ENCODE results near the gene DNM3.
"Not testable (repeated sequence)": the region's sequence is repeated elsewhere in the genome, so short reads cannot be mapped to it uniquely, and the experiment has no call there.

The DNM3 gene

DNA sequence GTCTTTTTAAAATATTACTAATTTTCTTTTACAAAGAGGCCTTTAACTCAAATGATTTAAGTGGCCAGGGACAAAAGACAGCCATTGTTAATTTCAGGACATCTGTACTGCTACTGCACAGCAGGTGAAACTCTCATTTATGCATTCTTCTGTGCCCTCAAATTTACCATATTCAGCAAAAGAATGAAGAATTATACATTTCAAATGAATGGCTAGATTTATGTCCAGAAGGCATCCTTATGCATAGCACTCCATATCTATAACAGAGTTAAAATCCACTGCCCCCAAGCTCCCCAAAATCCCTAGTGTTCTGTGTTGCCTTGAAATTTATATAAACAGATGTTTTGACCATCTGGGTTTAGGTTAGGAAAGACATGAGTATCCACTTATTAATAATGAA, 202.6 kb downstream of the DNM3 start:
- no peak for DNase-seq

DNA sequence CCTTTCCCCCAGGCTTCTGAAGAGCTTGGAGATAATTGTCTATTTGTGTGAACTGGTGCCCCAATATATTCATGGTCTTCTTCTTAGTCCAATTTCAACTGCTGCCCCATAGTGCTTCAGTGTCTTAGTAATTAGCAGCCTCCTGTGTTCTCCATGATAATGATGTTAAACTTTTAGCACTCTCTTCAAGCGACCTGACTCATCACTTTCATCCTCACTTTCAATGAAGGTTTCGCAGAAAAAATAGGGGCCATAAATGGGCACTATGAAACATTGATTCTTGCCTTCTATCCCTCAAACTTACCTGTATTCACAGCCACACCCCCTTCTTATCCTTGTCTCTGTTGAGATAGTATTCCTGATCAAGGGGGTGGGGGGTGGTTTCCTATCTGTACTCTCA, 210.6 kb downstream of the DNM3 start:
- DNase-seq: no peak

DNA sequence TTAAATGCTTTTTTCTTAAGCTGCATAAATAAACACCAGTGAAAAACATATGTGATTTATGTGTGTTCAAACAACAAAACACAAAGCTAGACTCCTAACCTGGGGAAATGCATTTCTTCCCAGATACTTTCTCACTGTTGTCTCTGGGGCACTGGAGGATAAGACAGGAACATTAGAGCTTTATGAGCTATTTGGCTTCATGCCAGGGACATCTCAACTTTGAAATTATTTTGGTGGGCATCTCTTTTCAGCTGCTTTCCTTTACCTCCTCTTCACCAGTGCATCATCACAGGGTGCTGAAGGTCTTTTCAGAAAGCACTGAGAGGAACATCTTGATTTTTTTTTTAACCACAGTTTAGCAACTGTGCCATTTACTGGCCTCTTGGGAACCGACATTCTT, 212.9 kb downstream of the DNM3 start:
- DNase-seq: no peak

DNA sequence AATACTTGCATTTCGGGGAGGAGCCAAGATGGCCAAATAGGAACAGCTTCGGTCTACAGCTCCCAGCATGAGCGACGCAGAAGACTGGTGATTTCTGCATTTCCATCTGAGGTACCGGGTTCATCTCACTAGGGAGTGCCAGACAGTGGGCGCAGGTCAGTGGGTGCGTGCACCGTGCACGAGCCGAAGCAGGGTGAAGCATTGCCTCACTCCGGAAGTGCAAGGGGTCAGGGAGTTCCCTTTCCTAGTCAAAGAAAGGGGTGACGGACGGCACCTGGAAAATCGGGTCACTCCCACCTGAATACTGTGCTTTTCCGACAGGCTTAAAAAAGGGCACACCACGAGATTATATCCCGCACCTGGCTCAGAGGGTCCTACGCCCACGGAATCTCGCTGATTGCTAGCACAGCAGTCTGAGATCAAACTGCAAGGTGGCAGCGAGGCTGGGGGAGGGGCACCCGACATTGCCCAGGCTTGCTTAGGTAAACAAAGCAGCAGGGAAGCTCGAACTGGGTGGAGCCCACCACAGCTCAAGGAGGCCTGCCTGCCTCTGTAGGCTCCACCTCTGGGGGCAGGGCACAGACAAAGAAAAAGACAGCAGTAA, 214.6 kb downstream of the DNM3 start:
- DNase-seq: not testable (repeated sequence)

DNA sequence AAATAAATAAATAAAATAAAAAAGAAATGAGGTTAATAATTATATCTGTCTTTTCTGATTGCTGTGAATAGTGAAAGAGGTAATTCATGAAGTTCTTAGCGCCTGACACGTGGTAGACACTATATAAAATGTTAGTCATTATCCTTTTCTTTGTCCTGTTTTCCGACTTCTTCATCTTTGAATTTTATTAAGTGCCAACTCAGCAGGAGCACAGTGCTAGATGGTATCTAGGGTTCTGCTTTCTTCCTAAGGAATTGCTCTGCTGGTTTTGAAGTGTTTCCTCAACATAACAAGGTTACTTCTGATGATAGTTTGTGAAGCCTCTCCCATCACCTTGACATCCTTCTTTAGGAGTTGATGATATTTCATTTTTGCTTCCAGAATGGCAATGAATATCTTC, 227.0 kb downstream of the DNM3 start:
- DNase-seq: no peak

DNA sequence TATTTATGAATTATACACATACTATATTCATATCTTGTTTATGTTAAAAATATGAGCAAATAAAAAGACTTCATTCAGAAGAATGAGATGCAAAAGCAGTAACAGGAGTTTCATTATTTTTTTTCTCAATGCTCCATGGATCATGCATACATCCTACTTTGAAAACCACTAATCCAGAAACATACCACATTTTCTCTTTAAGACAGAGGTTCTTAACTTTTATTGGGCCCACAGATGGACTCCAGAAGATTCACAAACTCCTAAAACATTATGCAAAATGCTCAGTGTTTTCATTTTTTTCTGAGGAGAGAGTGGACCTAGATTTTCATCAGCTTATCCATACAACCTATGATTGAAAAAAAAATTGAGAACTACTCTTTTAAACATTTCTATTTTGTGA, 227.8 kb downstream of the DNM3 start:
- no peak for DNase-seq

DNA sequence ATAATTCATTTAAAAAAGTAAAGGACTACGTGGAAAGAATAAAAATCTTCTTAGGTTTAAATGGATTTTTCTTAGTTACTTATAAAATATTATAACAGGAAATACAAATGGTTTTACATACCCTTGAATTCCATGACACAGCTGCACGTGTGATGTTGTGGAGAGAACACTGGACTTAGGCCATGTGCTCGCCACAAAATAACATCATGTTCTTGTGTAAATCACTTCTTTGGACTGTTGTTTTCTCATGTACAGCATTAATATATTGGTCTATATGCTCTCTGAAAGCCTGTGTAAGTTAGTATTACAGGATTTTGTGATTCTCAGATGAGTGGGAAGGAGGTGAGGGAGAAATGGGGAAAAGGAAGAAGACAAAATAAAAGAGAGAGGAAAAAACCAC, 228.2 kb downstream of the DNM3 start:
- DNase-seq: no peak

DNA sequence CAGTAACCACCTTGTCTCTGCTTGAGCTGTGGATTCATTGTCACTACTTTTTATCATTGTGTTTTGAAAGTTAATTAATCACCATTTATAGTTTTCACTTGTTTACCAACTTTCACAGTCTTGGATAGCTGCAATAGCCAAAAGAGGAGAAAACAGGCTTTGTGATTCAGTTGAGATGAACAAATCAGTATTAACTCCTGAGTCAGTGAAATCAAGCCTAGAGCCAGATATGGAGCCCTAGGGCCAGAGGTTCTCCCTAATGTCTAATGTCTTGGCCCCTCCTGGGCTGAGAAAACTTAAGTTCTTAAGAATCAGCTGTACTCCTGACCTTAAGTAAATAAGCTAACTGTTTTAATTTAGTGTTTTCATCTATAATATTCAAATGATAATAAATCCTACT, 228.8 kb downstream of the DNM3 start:
- DNase-seq: no peak

DNA sequence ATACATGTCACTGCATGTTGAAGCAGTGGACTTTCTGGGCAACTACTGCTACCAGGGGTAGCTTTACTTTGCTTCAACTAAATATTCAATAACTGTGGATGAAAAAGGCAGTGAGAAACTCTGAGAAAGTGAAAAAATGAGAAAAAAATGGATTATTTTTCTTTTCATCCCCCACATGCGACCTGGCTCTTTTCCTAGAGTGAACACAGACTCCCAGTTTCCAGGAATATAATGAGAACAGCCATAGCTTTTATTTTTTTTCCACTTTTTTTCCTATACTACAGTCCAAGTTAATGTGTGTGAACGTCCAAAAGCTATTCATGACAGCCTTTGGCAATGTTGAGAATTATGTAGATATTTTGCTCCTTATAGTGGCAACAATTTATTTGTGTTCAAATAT, 230.4 kb downstream of the DNM3 start:
- DNase-seq: no peak

DNA sequence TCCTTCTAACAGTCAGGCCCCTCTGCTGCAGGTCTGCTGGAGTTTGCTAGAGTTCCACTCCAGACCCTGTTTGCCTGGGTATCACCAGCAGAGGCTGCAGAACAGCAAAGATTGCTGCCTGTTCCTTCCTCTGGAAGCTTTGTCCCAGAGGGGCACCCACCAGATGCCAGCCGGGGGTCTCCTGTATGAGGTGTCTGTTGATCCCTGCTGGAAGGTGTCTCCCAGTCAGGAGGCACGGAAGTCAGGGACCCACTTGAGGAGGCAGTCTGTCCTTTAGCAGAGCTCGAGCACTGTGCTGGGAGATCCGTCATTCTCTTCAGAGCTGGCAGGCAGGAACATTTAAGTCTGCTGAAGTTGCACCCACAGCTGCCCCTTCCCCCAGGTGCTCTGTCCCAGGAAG, 238.6 kb downstream of the DNM3 start:
- DNase-seq: not testable (repeated sequence)

DNA sequence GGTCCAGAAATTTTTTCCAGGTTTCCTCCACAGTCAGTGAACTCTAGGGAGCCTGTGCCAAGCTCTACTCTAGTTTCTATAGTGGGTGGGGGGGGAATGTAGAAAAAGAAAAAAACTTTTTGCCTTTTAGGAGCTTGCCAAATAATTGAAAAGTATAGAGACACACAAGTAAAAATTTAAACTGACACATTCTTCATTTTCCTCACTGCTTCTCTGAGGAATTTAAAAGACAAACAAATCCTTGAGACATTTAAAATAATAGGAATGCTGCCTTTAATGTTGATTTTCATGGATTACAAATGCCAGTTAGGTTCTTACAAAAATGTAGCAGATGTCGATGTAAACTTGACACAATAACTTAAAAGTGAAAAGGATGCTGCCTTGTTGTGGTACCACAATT, 241.9 kb downstream of the DNM3 start:
- DNase-seq: no peak

DNA sequence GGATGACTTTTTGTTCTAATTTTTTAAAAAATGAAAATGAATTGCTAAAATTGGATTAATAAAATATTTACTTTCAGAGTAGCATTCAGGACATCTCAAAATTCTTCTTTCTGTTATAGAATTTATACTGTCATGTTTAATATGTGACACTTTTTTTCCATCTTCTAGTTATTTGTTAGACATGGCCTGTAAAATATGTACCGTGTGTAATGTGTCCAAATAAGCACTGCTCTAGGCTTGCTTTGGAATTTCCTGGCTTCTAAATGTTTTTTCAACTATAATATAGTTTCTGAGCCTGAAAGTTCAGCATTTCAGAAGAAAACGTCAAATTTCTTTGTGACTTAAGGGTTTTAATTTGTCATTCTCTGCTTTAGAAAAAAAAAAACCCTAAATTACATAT, 243.6 kb downstream of the DNM3 start:
- DNase-seq: no peak

DNA sequence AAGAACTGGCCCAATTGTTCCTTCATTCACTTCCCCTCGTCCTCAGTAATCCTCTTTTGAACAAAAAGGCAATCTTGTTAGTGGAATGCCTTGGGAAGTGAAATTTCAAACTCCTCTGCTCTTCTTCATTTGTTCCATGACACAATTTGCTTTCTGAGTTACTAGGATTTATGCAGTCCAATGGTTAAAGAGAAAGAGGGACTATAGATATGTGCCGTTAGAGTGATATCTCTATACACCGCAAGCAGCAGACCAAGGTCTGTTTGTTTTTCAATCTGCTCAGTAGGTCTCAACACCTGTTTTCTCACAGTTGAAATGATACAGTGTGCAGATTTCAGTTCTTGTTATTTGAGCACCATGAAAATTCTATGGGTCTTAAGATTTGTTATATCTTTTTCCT, 244.0 kb downstream of the DNM3 start:
- DNase-seq: no peak

DNA sequence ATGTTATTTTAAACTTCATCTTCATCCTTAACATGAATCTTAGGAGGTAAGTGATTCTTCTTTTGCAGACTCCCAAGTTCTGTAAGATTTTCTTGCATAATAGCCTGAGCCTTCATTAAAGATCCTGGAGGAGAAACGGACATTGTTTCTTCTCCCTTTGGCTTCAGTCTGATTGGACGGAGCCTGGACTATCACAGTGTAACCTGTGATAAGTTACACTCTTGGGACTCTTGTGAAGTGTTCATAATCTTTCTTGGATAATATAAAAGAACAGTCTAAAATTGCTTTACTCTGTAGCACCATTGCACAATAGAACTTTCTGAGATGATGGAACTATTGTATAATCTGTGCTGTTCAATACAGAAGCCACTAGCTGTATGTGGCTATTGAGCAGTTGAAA, 244.8 kb downstream of the DNM3 start:
- no peak for DNase-seq

DNA sequence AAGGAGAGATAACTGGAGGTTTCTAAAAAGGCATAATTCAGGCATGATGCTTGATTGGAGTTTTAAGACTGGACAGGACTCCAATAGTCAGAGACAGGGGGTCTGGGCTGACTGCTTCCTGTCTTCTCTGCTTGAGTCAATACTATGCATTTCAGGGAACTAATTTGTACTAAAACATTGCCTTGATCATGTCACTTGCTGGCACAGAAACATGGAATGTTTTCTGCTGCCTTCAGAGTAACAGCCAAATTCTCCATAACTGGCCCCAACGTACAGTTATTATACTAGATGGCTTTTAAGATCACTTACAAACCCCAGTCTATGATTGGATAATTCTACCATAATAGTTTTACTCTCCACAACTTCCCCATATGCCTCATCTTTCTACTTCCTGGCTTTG, 247.0 kb downstream of the DNM3 start:
- DNase-seq: no peak

DNA sequence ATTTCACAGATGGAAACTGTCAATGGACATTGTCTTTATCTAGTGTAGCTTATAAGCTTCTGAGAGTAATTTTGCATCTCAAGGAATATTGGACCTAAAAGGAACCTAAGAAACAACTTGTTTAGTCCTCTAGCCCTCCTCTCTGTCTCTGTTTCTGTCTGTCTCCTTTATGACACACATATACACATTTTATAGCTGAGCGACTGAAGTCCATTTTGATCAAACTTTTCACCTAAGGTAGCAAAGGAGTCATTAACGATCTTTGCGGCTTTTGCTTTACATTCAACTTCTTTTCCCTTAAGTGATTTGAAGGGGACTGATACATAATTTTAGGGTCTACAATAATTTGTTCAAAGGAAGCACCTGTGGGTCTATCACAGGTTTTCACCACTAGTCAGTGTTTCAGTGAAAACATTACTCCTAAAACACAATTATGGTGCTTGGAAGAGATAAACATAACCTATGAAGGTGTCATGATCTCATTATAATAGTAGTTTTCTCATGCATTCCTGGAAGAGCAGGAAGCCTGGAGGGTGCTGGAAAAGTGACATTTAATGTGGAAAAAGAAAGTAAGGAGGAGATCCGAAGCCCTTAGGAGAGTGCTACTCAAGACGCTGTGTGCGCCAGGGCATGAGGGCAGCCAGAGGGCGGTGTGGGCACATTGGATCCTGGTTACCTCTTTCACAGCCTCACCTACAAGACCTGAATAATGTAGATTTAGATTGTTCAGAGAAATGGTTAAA, 248.6 kb downstream of the DNM3 start:
- DNase-seq: peak in 1 of 2 donors; percentile 27

DNA sequence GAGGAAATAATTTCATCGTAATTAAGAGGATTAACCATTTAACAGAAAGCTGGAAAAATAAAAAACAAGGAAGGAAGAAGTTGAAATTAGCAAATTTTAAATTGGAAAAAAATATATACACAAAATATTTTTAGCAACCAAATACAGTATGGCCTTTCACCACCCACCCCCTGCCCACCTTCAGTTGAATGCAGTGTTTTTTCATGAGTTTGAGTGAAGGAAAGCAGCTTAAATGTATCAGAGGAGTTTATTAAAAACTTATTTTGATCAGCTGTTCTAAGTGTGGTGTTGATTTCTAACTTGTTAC, 249.2 kb downstream of the DNM3 start:
- DNase-seq: no peak

DNA sequence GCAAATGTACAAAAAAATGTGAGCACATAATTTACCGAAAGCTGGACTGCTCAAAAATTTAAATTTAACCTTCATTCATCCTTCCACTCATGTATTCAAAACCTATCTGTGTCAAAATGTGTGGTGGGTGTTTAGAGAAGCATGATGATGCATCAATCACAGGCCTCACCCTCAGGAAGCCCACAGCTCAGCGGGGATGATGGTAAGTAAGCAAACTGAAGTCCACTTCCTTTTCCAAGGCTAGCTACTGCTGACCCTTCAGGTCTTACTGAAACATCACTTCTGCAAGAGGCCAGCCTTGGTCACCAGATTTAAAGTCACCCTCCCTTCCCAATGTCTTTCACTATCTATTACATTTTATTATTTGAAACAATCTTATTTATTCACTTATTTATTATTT, 254.5 kb downstream of the DNM3 start:
- peak; percentile 50 to 73 for DNase-seq

DNA sequence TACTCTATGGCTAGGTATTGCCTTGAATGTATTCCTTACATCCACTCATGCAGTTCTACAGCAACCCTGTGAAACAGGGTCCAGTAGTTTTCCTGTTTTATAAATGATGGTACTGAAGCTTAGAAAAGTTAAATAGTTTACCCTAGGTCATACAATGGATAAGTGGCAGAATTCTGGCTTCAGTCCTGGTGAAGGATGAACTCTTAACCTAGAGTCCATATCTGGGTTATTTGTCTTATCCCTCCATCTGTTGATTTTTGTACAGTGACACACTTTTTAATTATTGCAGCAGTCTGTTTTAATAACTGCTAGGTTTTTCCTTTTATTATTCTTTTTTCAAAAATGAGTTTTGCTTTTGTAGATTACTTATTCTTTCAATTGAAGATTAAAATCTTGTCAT, 263.9 kb downstream of the DNM3 start:
- no peak for DNase-seq

DNA sequence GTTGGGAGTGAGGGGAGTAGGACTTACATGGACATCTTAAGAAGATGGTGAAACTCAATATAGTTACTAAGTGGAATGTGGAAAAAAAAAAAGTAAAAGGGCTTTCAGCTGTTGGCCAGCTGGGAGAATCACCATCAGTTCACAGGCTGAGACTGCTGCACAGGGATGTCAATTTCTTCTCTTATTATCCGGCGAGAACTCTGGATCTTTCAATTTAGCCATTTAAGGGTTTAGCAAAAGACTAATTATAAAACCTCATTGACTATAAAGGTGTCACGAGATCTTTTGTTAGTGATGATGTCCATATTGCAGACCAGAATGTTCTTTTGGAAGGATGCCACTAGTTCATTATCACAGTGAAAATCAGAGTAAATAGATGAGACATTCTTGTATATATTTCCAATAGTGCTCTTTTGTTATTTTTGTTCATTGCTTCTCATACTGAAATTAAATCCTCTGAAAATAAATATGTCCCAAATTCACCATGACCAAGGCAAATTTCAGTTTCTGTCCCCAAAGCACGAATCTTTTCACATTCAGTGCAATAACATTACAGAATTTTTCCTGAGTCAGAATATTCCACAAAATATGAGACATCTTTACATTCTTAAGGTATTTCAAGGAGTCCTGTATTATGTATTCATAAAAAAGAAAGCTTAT, 266.1 kb downstream of the DNM3 start:
- no peak for DNase-seq

DNA sequence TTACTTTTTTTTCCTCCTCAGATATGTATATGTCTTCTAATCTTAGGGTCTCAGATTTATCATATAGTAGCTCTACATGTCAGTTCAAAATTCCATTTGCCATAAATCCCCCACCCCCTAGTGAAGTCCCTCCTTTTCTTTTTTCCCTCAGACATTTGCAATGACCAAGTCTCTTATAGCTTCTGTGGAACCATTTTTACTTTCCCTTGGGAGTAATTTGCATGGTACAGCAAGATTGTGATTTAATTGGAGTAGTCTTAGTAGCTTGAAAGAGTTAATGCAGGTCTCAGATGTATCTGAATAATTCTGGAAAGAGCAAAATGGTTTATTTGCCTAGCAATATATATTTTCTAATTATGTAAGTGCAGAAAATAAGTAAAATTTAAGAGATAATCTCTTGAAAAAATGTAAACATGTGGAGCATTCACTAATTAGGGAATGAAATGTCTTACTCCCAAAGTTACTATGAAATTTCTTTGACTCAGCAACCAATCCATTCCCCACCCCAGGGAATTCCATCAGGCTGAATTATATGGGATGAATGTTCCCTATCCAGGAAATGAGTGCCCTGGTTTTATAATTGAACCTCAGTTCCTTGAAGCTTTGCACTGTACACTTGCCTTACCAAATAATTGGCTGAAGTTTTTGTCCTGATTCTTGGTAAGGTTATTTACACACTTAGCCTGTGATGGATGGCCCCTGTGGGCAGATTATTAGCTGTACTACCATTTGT, 267.0 kb downstream of the DNM3 start:
- DNase-seq: no peak

DNA sequence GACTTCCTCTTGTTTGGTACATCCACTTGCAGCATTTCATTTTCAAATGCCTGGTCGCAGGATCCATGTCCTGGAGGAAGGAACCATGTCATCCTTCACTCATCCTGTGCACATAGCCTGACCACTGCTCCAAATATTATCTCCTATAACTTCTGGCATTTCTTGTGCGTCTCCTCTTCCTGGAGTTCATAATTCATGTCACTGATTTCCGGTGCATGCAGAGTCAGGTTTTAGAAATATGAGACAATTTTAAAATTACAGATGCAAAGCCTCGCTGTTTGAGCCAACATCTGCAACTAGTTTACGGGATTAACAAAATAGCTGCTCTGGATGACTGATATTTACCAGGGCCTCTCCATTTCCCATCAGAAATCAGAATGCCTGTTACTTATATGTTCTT, 268.1 kb downstream of the DNM3 start:
- DNase-seq: no peak

DNA sequence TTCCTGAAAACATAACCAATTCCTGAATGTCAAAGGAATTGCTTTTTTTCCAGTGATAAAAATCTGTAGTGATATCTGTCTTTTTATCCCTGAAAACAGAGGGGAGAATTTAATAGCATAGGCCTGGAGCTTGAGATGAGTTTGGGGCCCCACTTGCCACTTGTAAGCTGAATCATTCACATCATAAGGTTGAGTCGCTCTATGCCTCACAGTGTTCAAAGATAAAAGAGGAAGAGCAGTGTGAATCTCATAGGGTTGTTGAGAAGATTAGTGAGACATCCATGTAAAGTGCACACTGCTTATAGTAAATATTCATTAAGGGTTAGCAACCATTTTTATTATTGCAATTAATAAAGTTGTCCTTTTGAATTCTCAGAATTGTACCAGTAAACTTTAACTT, 271.3 kb downstream of the DNM3 start:
- no peak for DNase-seq

DNA sequence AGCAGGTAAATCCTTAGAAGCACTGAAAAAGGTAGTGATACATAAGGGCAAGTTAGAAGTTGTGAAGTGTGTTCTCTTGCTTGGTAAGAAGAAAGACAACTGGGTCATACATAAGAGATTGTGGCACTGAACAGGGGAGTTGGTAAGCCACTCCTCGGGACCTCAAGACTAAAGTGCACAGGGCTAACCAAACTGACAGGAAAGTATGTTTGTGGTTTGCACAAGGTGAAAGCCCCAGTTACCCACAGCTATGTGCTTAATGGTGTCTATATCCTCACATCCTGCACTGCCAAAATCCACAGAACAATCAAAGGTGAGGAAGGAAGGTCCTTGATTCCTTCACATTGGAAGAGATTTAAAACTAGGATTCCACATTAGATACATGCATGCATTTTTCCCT, 276.5 kb downstream of the DNM3 start:
- no peak for DNase-seq
